ENCODE measurements around the gene CFAP47.
"Not testable (repeated sequence)": the region's sequence is repeated elsewhere in the genome, so short reads cannot be mapped to it uniquely, and the experiment has no call there.

Gene CFAP47

GRCh38 chrX:35919536-35920309, at the start of gene CFAP47:
CFAP47 (plus strand) TSS chrX:35919734; CDS start chrX:35919800, 66 bp downstream.
- peak; percentile 7 for DNase-seq
- in situ Hi-C loops (cut with MboI; ENCODE audit: low pct_unique_long_range_greater_than_20kb, low sequenced_read_pairs): no loop called here

GRCh38 chrX:35880601-35881000, 38.9 kb upstream of the CFAP47 start:
- in situ Hi-C loops (cut with MboI; ENCODE audit: low pct_unique_long_range_greater_than_20kb, low sequenced_read_pairs): no loop called here
- no peak for DNase-seq

GRCh38 chrX:35886135-35886534, 33.4 kb upstream of the CFAP47 start:
- in situ Hi-C loops (cut with MboI; ENCODE audit: low pct_unique_long_range_greater_than_20kb, low sequenced_read_pairs): no loop called here

GRCh38 chrX:35890699-35891098, 28.8 kb upstream of the CFAP47 start:
- peak; percentile 76 for DNase-seq
- in situ Hi-C loops (cut with MboI; ENCODE audit: low pct_unique_long_range_greater_than_20kb, low sequenced_read_pairs): no loop called here

More at GRCh38 chrX:35886135-35886534, 33.4 kb upstream of the CFAP47 start:
- DNase-seq: no peak

- in situ Hi-C loops (cut with MboI; ENCODE audit: low pct_unique_long_range_greater_than_20kb, low sequenced_read_pairs); DNase-seq: not testable (repeated sequence)
Observed at GRCh38 chrX:35986816-35987215, 67.3 kb downstream of the CFAP47 start.

GRCh38 chrX:36007207-36007606, 87.7 kb downstream of the CFAP47 start:
- in situ Hi-C loops (cut with MboI; ENCODE audit: low pct_unique_long_range_greater_than_20kb, low sequenced_read_pairs): no loop called here
- DNase-seq: no peak

GRCh38 chrX:36019125-36019524, 99.6 kb downstream of the CFAP47 start:
- DNase-seq: no peak
- in situ Hi-C loops (cut with MboI; ENCODE audit: low pct_unique_long_range_greater_than_20kb, low sequenced_read_pairs): no loop called here

GRCh38 chrX:36035550-36035949, 116.0 kb downstream of the CFAP47 start:
- in situ Hi-C loops (cut with MboI; ENCODE audit: low pct_unique_long_range_greater_than_20kb, low sequenced_read_pairs): no loop called here
- DNase-seq: no peak

GRCh38 chrX:36062778-36063177, 143.2 kb downstream of the CFAP47 start:
- in situ Hi-C loops (cut with MboI; ENCODE audit: low pct_unique_long_range_greater_than_20kb, low sequenced_read_pairs): no loop called here
- no peak for DNase-seq

- no peak for DNase-seq
- in situ Hi-C loops (cut with MboI; ENCODE audit: low pct_unique_long_range_greater_than_20kb, low sequenced_read_pairs): no loop called here
Observed at GRCh38 chrX:36071061-36071460, 151.5 kb downstream of the CFAP47 start.

GRCh38 chrX:36075009-36075408, 155.5 kb downstream of the CFAP47 start:
- in situ Hi-C loops (cut with MboI; ENCODE audit: low pct_unique_long_range_greater_than_20kb, low sequenced_read_pairs); DNase-seq: not testable (repeated sequence)

- in situ Hi-C loops (cut with MboI; ENCODE audit: low pct_unique_long_range_greater_than_20kb, low sequenced_read_pairs): no loop called here
- no peak for DNase-seq
Observed at GRCh38 chrX:36083256-36083655, 163.7 kb downstream of the CFAP47 start.

GRCh38 chrX:36087366-36087765, 167.8 kb downstream of the CFAP47 start:
- in situ Hi-C loops (cut with MboI; ENCODE audit: low pct_unique_long_range_greater_than_20kb, low sequenced_read_pairs): no loop called here
- DNase-seq: no peak

GRCh38 chrX:36088939-36089338, 169.4 kb downstream of the CFAP47 start:
- DNase-seq; in situ Hi-C loops (cut with MboI; ENCODE audit: low pct_unique_long_range_greater_than_20kb, low sequenced_read_pairs): not testable (repeated sequence)

- in situ Hi-C loops (cut with MboI; ENCODE audit: low pct_unique_long_range_greater_than_20kb, low sequenced_read_pairs): no loop called here
- DNase-seq: no peak
Observed at GRCh38 chrX:36102425-36102824, 182.9 kb downstream of the CFAP47 start.

GRCh38 chrX:36116222-36116621, 196.7 kb downstream of the CFAP47 start:
- DNase-seq: no peak
- in situ Hi-C loops (cut with MboI; ENCODE audit: low pct_unique_long_range_greater_than_20kb, low sequenced_read_pairs): no loop called here

GRCh38 chrX:36159254-36159653, 239.7 kb downstream of the CFAP47 start:
- in situ Hi-C loops (cut with MboI; ENCODE audit: low pct_unique_long_range_greater_than_20kb, low sequenced_read_pairs): no loop called here
- no peak for DNase-seq

GRCh38 chrX:36160081-36160480, 240.5 kb downstream of the CFAP47 start:
- peak; percentile 11 for DNase-seq
- in situ Hi-C loops (cut with MboI; ENCODE audit: low pct_unique_long_range_greater_than_20kb, low sequenced_read_pairs): no loop called here

GRCh38 chrX:36198575-36198974, 279.0 kb downstream of the CFAP47 start:
- in situ Hi-C loops (cut with MboI; ENCODE audit: low pct_unique_long_range_greater_than_20kb, low sequenced_read_pairs): no loop called here
- DNase-seq: no peak

- in situ Hi-C loops (cut with MboI; ENCODE audit: low pct_unique_long_range_greater_than_20kb, low sequenced_read_pairs): no loop called here
Observed at GRCh38 chrX:36199928-36200327, 280.4 kb downstream of the CFAP47 start.

GRCh38 chrX:36214924-36215323, 295.4 kb downstream of the CFAP47 start:
- in situ Hi-C loops (cut with MboI; ENCODE audit: low pct_unique_long_range_greater_than_20kb, low sequenced_read_pairs): no loop called here
- no peak for DNase-seq

More at GRCh38 chrX:36199928-36200327, 280.4 kb downstream of the CFAP47 start:
- DNase-seq: no peak
